ENCODE measurements around the gene HIVEP3. TPM values are rescaled to one million over a fixed set of nuclear protein-coding genes. Genes with fewer than 3 reads are reported as not detected.

Gene HIVEP3
- total RNA-seq, 1 experiment from 2014 or later: 6.0 TPM

- no peak overlapping the region for H3K4me3 ChIP-seq (ENCODE audit: low read depth in 2 of 2, low read length in 2 of 2)
- TF ChIP-seq, protein P1, sequence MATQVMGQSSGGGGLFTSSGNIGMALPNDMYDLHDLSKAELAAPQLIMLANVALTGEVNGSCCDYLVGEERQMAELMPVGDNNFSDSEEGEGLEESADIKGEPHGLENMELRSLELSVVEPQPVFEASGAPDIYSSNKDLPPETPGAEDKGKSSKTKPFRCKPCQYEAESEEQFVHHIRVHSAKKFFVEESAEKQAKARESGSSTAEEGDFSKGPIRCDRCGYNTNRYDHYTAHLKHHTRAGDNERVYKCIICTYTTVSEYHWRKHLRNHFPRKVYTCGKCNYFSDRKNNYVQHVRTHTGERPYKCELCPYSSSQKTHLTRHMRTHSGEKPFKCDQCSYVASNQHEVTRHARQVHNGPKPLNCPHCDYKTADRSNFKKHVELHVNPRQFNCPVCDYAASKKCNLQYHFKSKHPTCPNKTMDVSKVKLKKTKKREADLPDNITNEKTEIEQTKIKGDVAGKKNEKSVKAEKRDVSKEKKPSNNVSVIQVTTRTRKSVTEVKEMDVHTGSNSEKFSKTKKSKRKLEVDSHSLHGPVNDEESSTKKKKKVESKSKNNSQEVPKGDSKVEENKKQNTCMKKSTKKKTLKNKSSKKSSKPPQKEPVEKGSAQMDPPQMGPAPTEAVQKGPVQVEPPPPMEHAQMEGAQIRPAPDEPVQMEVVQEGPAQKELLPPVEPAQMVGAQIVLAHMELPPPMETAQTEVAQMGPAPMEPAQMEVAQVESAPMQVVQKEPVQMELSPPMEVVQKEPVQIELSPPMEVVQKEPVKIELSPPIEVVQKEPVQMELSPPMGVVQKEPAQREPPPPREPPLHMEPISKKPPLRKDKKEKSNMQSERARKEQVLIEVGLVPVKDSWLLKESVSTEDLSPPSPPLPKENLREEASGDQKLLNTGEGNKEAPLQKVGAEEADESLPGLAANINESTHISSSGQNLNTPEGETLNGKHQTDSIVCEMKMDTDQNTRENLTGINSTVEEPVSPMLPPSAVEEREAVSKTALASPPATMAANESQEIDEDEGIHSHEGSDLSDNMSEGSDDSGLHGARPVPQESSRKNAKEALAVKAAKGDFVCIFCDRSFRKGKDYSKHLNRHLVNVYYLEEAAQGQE (IDR thresholded peaks at IDR 0.05; ENCODE audit: insufficient read depth in 1 of 2, low read depth in 2 of 2, low read length in 1 of 2): no peak
- TF ChIP-seq CTCF (IDR thresholded peaks at IDR 0.05) (no peak), TCF7L2 (IDR thresholded peaks at IDR 0.05; ENCODE audit: low read depth, low read length) (no peak), POLR2AphosphoS5 (IDR thresholded peaks at IDR 0.05; ENCODE audit: low read depth, low read length) (no peak), SIN3A (IDR thresholded peaks at IDR 0.05; ENCODE audit: borderline replicate concordance, insufficient read depth, low read depth, low read length) (no peak)
- no TSS peak for BruUV-seq (replicated peaks)
- intact Hi-C loops (cut with micrococcal nuclease; ENCODE audit: unreplicated experiment): no loop called here
- DNase-seq (ENCODE audit: low read depth, low spot score) (no peak), ATAC-seq (no peak)
- ChIA-PET CTCF (no interaction called here), POLR2A (no interaction called here)
- H3K27me3 ChIP-seq (ENCODE audit: control insufficient read depth, insufficient read depth, low read length): no peaks in the 10 kb centered on the region
- no peaks in the 10 kb centered on the region for H3K36me3 ChIP-seq (ENCODE audit: control insufficient read depth, insufficient read depth, low read length)
- in situ Hi-C loops (cut with HindIII; ENCODE audit: low pct_unique_long_range_greater_than_20kb, low sequenced_read_pairs): no loop called here
- no peaks in the 10 kb centered on the region; the same call in none of the 2 replicates for H3K4me1 ChIP-seq (ENCODE audit: control insufficient read depth, insufficient read depth, low read length)
- H3K27ac ChIP-seq (ENCODE audit: low read length): no peak overlapping the region
- H3K9me3 ChIP-seq (ENCODE audit: control insufficient read depth, insufficient read depth, low read depth, low read length): no peaks in the 10 kb centered on the region
Measured at GRCh38 chr1:41842993-41843755, 75.5 kb downstream of the HIVEP3 start.

DNA sequence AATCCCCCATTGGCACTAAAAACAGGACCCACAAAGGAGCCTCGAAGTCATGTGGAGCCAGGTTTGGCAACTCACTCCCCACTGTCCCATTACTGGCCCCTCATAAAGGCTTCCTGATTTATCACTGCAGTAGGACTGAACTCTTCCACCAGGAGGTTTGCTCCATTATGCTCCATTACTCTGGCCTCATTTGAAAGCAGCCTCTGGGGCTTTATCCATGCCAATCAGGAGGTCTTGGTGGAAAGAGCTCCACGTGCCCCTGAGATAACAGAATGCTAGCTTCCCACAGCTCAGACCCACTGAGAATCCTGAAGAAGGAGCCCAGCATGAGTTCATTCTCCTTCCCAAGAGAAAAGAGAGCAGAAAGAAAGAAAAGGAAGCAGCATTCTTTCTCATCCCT, 76.4 kb downstream of the HIVEP3 start:
- CTCF ChIA-PET: no interaction called here
- Histone ChIP-seq H3K36me3 (ENCODE audit: control insufficient read depth, insufficient read depth, low read length) (no peaks in the 10 kb centered on the region), H3K9me3 (ENCODE audit: control insufficient read depth, insufficient read depth, low read depth, low read length) (no peaks in the 10 kb centered on the region), H3K4me1 (ENCODE audit: control insufficient read depth, insufficient read depth, low read length) (no peaks in the 10 kb centered on the region; the same call in none of the 2 replicates), H3K27me3 (ENCODE audit: control insufficient read depth, insufficient read depth, low read length) (no peaks in the 10 kb centered on the region), H3K27ac (ENCODE audit: low read length) (peak overlapping the region; percentile 6; the same call in 1 of the 2 replicates), H3K4me3 (ENCODE audit: low read depth in 2 of 2, low read length in 2 of 2) (no peak overlapping the region)
- DNase-seq (ENCODE audit: low read depth, low spot score) (no peak), ATAC-seq (0 out of 2 replicates have a peak, but pooled peaks have one; percentile 25)
- no TSS peak for BruUV-seq (replicated peaks)
- POLR2A ChIA-PET: no interaction called here
- intact Hi-C loops (cut with micrococcal nuclease; ENCODE audit: unreplicated experiment): no loop called here
- no peak for TF ChIP-seq POLR2AphosphoS5 (IDR thresholded peaks at IDR 0.05; ENCODE audit: low read depth, low read length)
- TF ChIP-seq CTCF (IDR thresholded peaks at IDR 0.05): no peak
- TF ChIP-seq, protein P1 (IDR thresholded peaks at IDR 0.05; ENCODE audit: insufficient read depth in 1 of 2, low read depth in 2 of 2, low read length in 1 of 2): no peak
- no peak for TF ChIP-seq SIN3A (IDR thresholded peaks at IDR 0.05; ENCODE audit: borderline replicate concordance, insufficient read depth, low read depth, low read length)
- no peak for TF ChIP-seq TCF7L2 (IDR thresholded peaks at IDR 0.05; ENCODE audit: low read depth, low read length)
- in situ Hi-C loops (cut with HindIII; ENCODE audit: low pct_unique_long_range_greater_than_20kb, low sequenced_read_pairs): no loop called here

All from Panc1 (cell line).